Measurements from ENCODE around the gene ERICH3.

Gene ERICH3

DNA sequence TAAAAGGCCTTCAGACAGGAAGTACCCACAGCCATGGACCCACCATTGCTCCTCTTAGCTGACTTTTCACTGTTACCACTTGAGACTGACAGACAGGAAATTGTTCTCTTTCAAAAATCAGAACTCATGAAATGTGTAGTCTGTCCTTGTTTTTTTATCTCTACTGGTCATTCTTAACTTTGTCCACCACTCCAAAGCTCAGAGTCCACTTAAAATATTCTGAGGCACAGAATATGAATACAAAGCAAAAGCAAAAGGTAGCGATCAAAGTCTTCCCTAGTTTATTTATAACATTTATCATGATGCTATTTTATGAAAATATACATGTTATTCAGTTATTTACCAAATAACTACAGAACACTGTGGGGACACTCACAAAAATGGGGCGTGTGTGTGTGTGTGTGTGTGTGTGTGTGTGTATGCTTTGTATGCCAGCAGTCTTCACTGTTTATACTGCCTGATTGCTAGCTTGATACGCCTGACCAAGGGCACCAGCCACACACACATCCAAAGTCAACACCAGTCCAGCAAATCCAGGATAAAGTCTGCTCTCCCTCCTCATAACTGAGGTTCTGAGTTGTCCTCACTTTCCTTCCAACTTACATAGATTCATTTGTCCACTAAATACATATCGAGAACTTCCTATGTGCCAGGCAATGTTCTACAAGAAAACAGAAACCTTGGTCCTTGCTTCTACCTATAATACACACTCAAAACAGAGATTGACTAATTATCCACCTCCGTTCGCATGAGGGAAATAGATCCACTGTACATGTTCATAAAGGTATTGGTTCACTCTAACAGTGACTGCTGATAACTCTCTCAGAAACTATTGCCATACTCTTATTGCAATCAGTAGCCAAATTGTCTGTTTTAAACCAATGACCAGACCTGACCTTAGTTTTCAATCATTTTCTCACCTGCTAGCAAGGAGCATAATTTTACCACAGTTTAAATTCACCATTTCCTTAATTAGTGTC, 79.4 kb downstream of the ERICH3 start:
- H3K36me3 ChIP-seq (ENCODE audit: control insufficient read depth in 1 of 2, insufficient read depth in 2 of 2, low read depth in 1 of 2, low read length in 2 of 2) = no peaks in the 10 kb centered on the region
- no peaks in the 10 kb centered on the region for H3K4me1 ChIP-seq (ENCODE audit: control insufficient read depth, insufficient read depth, low read depth, low read length)
- H3K4me3 ChIP-seq (ENCODE audit: insufficient read depth in 1 of 2, low read depth in 1 of 2, low read length in 2 of 2) = no peak overlapping the region
- no peak overlapping the region for H3K14ac ChIP-seq (ENCODE audit: low read length in 2 of 2)
- no peak overlapping the region for H2AFZ ChIP-seq (ENCODE audit: low read depth, low read length)
- DNase-seq = no peak
- no peak overlapping the region for H4K8ac ChIP-seq (ENCODE audit: low read length)
- H2BK120ac ChIP-seq (ENCODE audit: low read depth, low read length) = no peak overlapping the region
- 81% methylated on average over 4 of the region's 6 CpGs for WGBS
- H2AK5ac ChIP-seq (ENCODE audit: low read length, severe bottlenecking) = no peak overlapping the region
- H3K27ac ChIP-seq (ENCODE audit: low read length, poor library complexity, severe bottlenecking) = no peak overlapping the region
- no peak overlapping the region for H3K4me2 ChIP-seq (ENCODE audit: low read length, poor library complexity, severe bottlenecking)
- H3K9me3 ChIP-seq (ENCODE audit: control insufficient read depth, low read length) = no peaks in the 10 kb centered on the region
- no peaks in the 10 kb centered on the region for H3K79me1 ChIP-seq (replicated peaks; ENCODE audit: low read length, poor library complexity, severe bottlenecking)
- H2BK12ac ChIP-seq (ENCODE audit: low read length in 2 of 2) = no peak overlapping the region
- H3K4ac ChIP-seq (ENCODE audit: low read depth in 1 of 2, low read length in 2 of 2) = no peak overlapping the region
- no peak overlapping the region for H2BK15ac ChIP-seq (ENCODE audit: low read depth, poor library complexity, severe bottlenecking)
- no peak overlapping the region for H3K9ac ChIP-seq (ENCODE audit: low read length)
- no peak overlapping the region for H2BK5ac ChIP-seq (ENCODE audit: low read depth, low read length, poor library complexity, severe bottlenecking)
- no peaks in the 10 kb centered on the region for H3K27me3 ChIP-seq (ENCODE audit: control insufficient read depth in 1 of 2, insufficient read depth in 1 of 2, low read length in 2 of 2)
- H4K91ac ChIP-seq (ENCODE audit: low read length) = no peak overlapping the region
- H3K23ac ChIP-seq (ENCODE audit: low read length in 2 of 2) = no peak overlapping the region
- no peak overlapping the region for H3K18ac ChIP-seq (ENCODE audit: low read depth in 1 of 2, low read length in 2 of 2)

DNA sequence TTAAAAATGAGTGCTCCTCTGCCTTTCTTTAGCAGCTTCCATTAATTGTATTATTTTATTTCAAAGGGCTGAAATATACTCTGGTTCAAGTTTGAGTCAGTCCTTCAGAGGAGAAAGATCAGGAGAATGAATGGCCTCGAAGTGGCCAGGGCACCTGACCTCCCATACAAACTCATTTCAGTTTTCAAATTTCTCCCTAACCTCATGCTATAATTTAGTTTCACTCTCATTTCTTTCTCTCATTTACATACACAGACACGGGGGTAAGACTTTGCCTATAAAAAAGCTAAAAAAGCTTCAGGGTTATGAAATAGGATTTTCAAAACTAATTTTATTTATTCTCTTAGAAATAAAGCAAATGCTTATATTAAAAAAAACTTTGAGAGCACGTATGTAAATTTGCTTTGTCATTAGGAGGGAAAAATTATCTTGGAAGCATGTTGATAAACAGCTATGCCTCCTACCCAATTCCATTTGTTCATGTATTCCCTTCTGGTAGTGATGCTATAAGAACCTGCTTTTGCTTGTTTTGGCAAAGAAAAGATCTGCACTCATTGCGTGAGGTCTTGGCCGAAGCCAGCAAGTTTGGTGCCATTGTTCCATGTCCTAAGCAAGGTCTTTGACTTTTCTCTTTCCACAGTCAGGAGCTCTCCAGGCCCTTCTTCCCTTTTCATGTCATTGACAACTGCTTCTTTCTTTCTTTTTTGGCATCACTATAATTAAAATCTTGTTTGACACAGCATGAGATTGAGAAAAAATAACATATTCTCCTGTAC, 80.8 kb downstream of the ERICH3 start:
- Histone ChIP-seq H3K23ac (ENCODE audit: low read length in 2 of 2) (no peak overlapping the region), H2BK12ac (ENCODE audit: low read length in 2 of 2) (no peak overlapping the region), H3K4ac (ENCODE audit: low read depth in 1 of 2, low read length in 2 of 2) (no peak overlapping the region), H3K27me3 (ENCODE audit: control insufficient read depth in 1 of 2, insufficient read depth in 1 of 2, low read length in 2 of 2) (no peaks in the 10 kb centered on the region), H3K36me3 (ENCODE audit: control insufficient read depth in 1 of 2, insufficient read depth in 2 of 2, low read depth in 1 of 2, low read length in 2 of 2) (no peaks in the 10 kb centered on the region), H3K79me1 (replicated peaks; ENCODE audit: low read length, poor library complexity, severe bottlenecking) (no peaks in the 10 kb centered on the region), H2AFZ (ENCODE audit: low read depth, low read length) (no peak overlapping the region), H2BK120ac (ENCODE audit: low read depth, low read length) (no peak overlapping the region), H4K8ac (ENCODE audit: low read length) (no peak overlapping the region), H3K27ac (ENCODE audit: low read length, poor library complexity, severe bottlenecking) (no peak overlapping the region), H3K4me1 (ENCODE audit: control insufficient read depth, insufficient read depth, low read depth, low read length) (no peaks in the 10 kb centered on the region), H2BK15ac (ENCODE audit: low read depth, poor library complexity, severe bottlenecking) (no peak overlapping the region), H3K9ac (ENCODE audit: low read length) (no peak overlapping the region), H2BK5ac (ENCODE audit: low read depth, low read length, poor library complexity, severe bottlenecking) (no peak overlapping the region), H3K14ac (ENCODE audit: low read length in 2 of 2) (no peak overlapping the region), H3K4me2 (ENCODE audit: low read length, poor library complexity, severe bottlenecking) (no peak overlapping the region), H4K91ac (ENCODE audit: low read length) (no peak overlapping the region), H2AK5ac (ENCODE audit: low read length, severe bottlenecking) (no peak overlapping the region), H3K18ac (ENCODE audit: low read depth in 1 of 2, low read length in 2 of 2) (no peak overlapping the region), H3K9me3 (ENCODE audit: control insufficient read depth, low read length) (no peaks in the 10 kb centered on the region), H3K4me3 (ENCODE audit: insufficient read depth in 1 of 2, low read depth in 1 of 2, low read length in 2 of 2) (no peak overlapping the region)
- WGBS = 48% methylated on average over 3 of the region's 5 CpGs
- no peak for DNase-seq

DNA sequence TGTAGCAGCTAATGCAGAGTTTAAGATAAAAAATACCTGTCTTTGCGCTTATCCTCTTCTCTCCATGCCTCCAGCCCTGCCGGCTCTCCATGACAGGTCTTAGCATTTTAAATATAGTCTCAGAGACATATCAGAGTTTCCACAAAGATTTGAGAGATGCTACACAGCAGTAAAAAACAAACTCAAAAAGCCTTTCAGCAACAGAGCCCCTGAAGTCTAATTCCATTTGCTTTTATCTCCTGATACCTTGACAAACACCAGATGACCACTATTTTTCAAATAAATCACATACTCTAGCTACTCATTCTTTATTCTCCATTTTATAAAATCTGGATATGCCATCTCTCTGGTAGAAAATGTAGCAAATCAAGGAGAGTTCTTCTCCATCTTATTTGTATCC, 81.6 kb downstream of the ERICH3 start:
- H3K4ac ChIP-seq (ENCODE audit: low read depth in 1 of 2, low read length in 2 of 2) = no peak overlapping the region
- H3K27ac ChIP-seq (ENCODE audit: low read length, poor library complexity, severe bottlenecking) = no peak overlapping the region
- H2BK5ac ChIP-seq (ENCODE audit: low read depth, low read length, poor library complexity, severe bottlenecking) = no peak overlapping the region
- no peak overlapping the region for H2AFZ ChIP-seq (ENCODE audit: low read depth, low read length)
- H3K18ac ChIP-seq (ENCODE audit: low read depth in 1 of 2, low read length in 2 of 2) = no peak overlapping the region
- H3K4me2 ChIP-seq (ENCODE audit: low read length, poor library complexity, severe bottlenecking) = no peak overlapping the region
- no peak overlapping the region for H3K23ac ChIP-seq (ENCODE audit: low read length in 2 of 2)
- H3K27me3 ChIP-seq (ENCODE audit: control insufficient read depth in 1 of 2, insufficient read depth in 1 of 2, low read length in 2 of 2) = no peaks in the 10 kb centered on the region
- no peak overlapping the region for H2AK5ac ChIP-seq (ENCODE audit: low read length, severe bottlenecking)
- H4K8ac ChIP-seq (ENCODE audit: low read length) = no peak overlapping the region
- WGBS = 93% methylated on average over 2 of the region's 2 CpGs
- H3K4me1 ChIP-seq (ENCODE audit: control insufficient read depth, insufficient read depth, low read depth, low read length) = no peaks in the 10 kb centered on the region
- H3K14ac ChIP-seq (ENCODE audit: low read length in 2 of 2) = no peak overlapping the region
- H2BK15ac ChIP-seq (ENCODE audit: low read depth, poor library complexity, severe bottlenecking) = no peak overlapping the region
- no peak overlapping the region for H3K9ac ChIP-seq (ENCODE audit: low read length)
- H3K4me3 ChIP-seq (ENCODE audit: insufficient read depth in 1 of 2, low read depth in 1 of 2, low read length in 2 of 2) = no peak overlapping the region
- no peaks in the 10 kb centered on the region for H3K79me1 ChIP-seq (replicated peaks; ENCODE audit: low read length, poor library complexity, severe bottlenecking)
- no peak overlapping the region for H4K91ac ChIP-seq (ENCODE audit: low read length)
- H3K9me3 ChIP-seq (ENCODE audit: control insufficient read depth, low read length) = no peaks in the 10 kb centered on the region
- no peak overlapping the region for H2BK12ac ChIP-seq (ENCODE audit: low read length in 2 of 2)
- no peak for DNase-seq
- no peaks in the 10 kb centered on the region for H3K36me3 ChIP-seq (ENCODE audit: control insufficient read depth in 1 of 2, insufficient read depth in 2 of 2, low read depth in 1 of 2, low read length in 2 of 2)
- H2BK120ac ChIP-seq (ENCODE audit: low read depth, low read length) = no peak overlapping the region

DNA sequence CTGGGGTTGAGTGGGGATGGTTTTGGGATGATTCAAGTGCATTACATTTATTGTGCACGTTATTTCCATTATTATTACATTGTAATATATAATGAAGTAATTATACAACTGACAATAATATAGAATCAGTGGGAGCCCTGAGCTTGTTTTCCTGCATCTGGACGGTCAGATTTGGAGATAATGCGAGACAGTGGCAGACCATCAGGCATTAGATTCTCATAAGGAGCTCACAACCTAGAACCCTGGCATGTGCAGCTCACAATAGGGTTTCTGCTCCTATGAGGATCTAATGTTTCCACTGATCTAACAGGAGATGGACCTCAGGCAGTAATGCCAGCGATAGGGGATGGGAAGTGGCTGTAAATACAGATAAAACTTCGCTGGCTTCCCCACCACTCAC, 83.3 kb downstream of the ERICH3 start:
- no peak overlapping the region for H2AK5ac ChIP-seq (ENCODE audit: low read length, severe bottlenecking)
- H2BK120ac ChIP-seq (ENCODE audit: low read depth, low read length) = no peak overlapping the region
- H3K36me3 ChIP-seq (ENCODE audit: control insufficient read depth in 1 of 2, insufficient read depth in 2 of 2, low read depth in 1 of 2, low read length in 2 of 2) = no peaks in the 10 kb centered on the region
- no peak for DNase-seq
- H3K79me1 ChIP-seq (replicated peaks; ENCODE audit: low read length, poor library complexity, severe bottlenecking) = no peaks in the 10 kb centered on the region
- H3K4me2 ChIP-seq (ENCODE audit: low read length, poor library complexity, severe bottlenecking) = no peak overlapping the region
- no peak overlapping the region for H4K8ac ChIP-seq (ENCODE audit: low read length)
- H3K23ac ChIP-seq (ENCODE audit: low read length in 2 of 2) = no peak overlapping the region
- H2BK5ac ChIP-seq (ENCODE audit: low read depth, low read length, poor library complexity, severe bottlenecking) = no peak overlapping the region
- H3K27me3 ChIP-seq (ENCODE audit: control insufficient read depth in 1 of 2, insufficient read depth in 1 of 2, low read length in 2 of 2) = no peaks in the 10 kb centered on the region
- no peak overlapping the region for H2AFZ ChIP-seq (ENCODE audit: low read depth, low read length)
- no peak overlapping the region for H2BK12ac ChIP-seq (ENCODE audit: low read length in 2 of 2)
- H2BK15ac ChIP-seq (ENCODE audit: low read depth, poor library complexity, severe bottlenecking) = no peak overlapping the region
- no peaks in the 10 kb centered on the region for H3K4me1 ChIP-seq (ENCODE audit: control insufficient read depth, insufficient read depth, low read depth, low read length)
- H3K9ac ChIP-seq (ENCODE audit: low read length) = no peak overlapping the region
- H3K4ac ChIP-seq (ENCODE audit: low read depth in 1 of 2, low read length in 2 of 2) = no peak overlapping the region
- H3K4me3 ChIP-seq (ENCODE audit: insufficient read depth in 1 of 2, low read depth in 1 of 2, low read length in 2 of 2) = no peak overlapping the region
- H3K27ac ChIP-seq (ENCODE audit: low read length, poor library complexity, severe bottlenecking) = no peak overlapping the region
- H3K18ac ChIP-seq (ENCODE audit: low read depth in 1 of 2, low read length in 2 of 2) = no peak overlapping the region
- 77% methylated on average over 4 of the region's 5 CpGs for WGBS
- H4K91ac ChIP-seq (ENCODE audit: low read length) = no peak overlapping the region
- no peaks in the 10 kb centered on the region for H3K9me3 ChIP-seq (ENCODE audit: control insufficient read depth, low read length)
- no peak overlapping the region for H3K14ac ChIP-seq (ENCODE audit: low read length in 2 of 2)

Data from mesenchymal stem cell (in vitro differentiated cells and primary cell).